Calu3 (cell line): ENCODE measurements around the gene HOXA9. TPM values are rescaled to one million over a fixed set of nuclear protein-coding genes. Genes with fewer than 3 reads are reported as not detected.

ENCODE experiments used
- BruUV-seq: library from RNA; stranded (reverse); fragments of 400-500 nt; replicated peaks from 2 replicates; lab custom pipeline; 2021; lab: Mats Ljungman, UMichigan
- CTCF ChIA-PET: fragments of 300-600 bp; sonication (Branson Sonifier 250); formaldehyde crosslinking; loops from one replicate; lab custom pipeline; 2022; ENCODE audit warnings: antibody characterized with exemption; lab: Charles Lee
- DNase-seq: peaks from one replicate; pipeline ENCODE4 v3.0.0; 2022
- H3K27ac Mint-ChIP-seq: one replicate; pipeline ENCODE4 v1.8.0; 2022; ENCODE audit warnings: mixed read lengths; ENCODE audit not compliant: unreplicated experiment
- H3K27me3 Mint-ChIP-seq: one replicate; pipeline ENCODE4 v1.8.0; 2022; ENCODE audit warnings: mixed read lengths; ENCODE audit not compliant: unreplicated experiment
- H3K36me3 Mint-ChIP-seq: one replicate; pipeline ENCODE4 v1.8.0; 2022; ENCODE audit warnings: mild to moderate bottlenecking, moderate library complexity, mixed read lengths; ENCODE audit not compliant: insufficient read depth, unreplicated experiment
- H3K4me1 Mint-ChIP-seq: one replicate; pipeline ENCODE4 v1.8.0; 2022; ENCODE audit warnings: mild to moderate bottlenecking, low read depth, mixed read lengths; ENCODE audit not compliant: unreplicated experiment
- H3K4me3 Mint-ChIP-seq: one replicate; pipeline ENCODE4 v1.8.0; 2022; ENCODE audit warnings: mild to moderate bottlenecking, low read depth, moderate library complexity, mixed read lengths; ENCODE audit not compliant: unreplicated experiment
- H3K9me3 Mint-ChIP-seq: one replicate; pipeline ENCODE4 v1.8.0; 2022; ENCODE audit warnings: low read depth, mixed read lengths; ENCODE audit not compliant: unreplicated experiment
- CTCF ChIP-seq: fragments of 200-600 bp; IDR thresholded peaks from one replicate; pipeline ENCODE4 v1.8.0; 2022; ENCODE audit warnings: antibody characterized with exemption; ENCODE audit not compliant: unreplicated experiment
- intact Hi-C: fragments of 100-400 bp; cut with micrococcal nuclease; formaldehyde crosslinking; loops from one replicate; pipeline ENCODE4 v1.10.0; 2022; ENCODE audit not compliant: unreplicated experiment
- total RNA-seq: library from RNA; stranded (reverse); gene quantifications from 2 replicates; pipeline ENCODE4 v1.2.3, GENCODE V29; 2022

The HOXA9 gene
- total RNA-seq, 1 experiment from 2014 or later: 2.5 TPM

- Mint-ChIP-seq H3K36me3 (peaks cover 21% of the 10 kb centered on the region), H3K27me3 (peaks cover 51% of the 10 kb centered on the region), H3K27ac (no peak overlapping the region), H3K9me3 (no peaks in the 10 kb centered on the region), H3K4me1 (peaks cover 14% of the 10 kb centered on the region), H3K4me3 (peak overlapping the region; percentile 74)
- no TSS peak for BruUV-seq
- TF ChIP-seq CTCF: no peak
- DNase-seq: peak; percentile 66
- CTCF ChIA-PET: interaction anchor here (0.6 to 1.5 kb wide), 5 partner anchors 12 to 877 kb away, joined by 3 to 8 read pairs (median 4); no protein-coding TSS in a partner anchor
- intact Hi-C loops: no loop called here
Observed at GRCh38 chr7:27184337-27185012, 19.1 kb upstream of the HOXA9 start.

GRCh38 chr7:27183682-27184336, 18.5 kb upstream of the HOXA9 start:
- Mint-ChIP-seq H3K4me1 (peaks cover 18% of the 10 kb centered on the region), H3K27ac (no peak overlapping the region), H3K36me3 (peaks cover 21% of the 10 kb centered on the region), H3K27me3 (peaks cover 44% of the 10 kb centered on the region), H3K4me3 (peak overlapping the region; percentile 74), H3K9me3 (no peaks in the 10 kb centered on the region)
- intact Hi-C loops: no loop called here
- no TSS peak for BruUV-seq
- no peak for TF ChIP-seq CTCF
- no peak for DNase-seq
- CTCF ChIA-PET: interaction anchor here (0.7 to 1.5 kb wide), 3 partner anchors 12 to 450 kb away, joined by 3 to 8 read pairs (median 3); no protein-coding TSS in a partner anchor

GRCh38 chr7:27182861-27183681, 17.7 kb upstream of the HOXA9 start:
- no peak for TF ChIP-seq CTCF
- no peak for DNase-seq
- intact Hi-C loops: no loop called here
- Mint-ChIP-seq H3K4me3 (peak overlapping the region; percentile 74), H3K27me3 (peaks cover 37% of the 10 kb centered on the region), H3K4me1 (peaks cover 18% of the 10 kb centered on the region), H3K9me3 (no peaks in the 10 kb centered on the region), H3K36me3 (peaks cover 21% of the 10 kb centered on the region), H3K27ac (no peak overlapping the region)
- BruUV-seq: no TSS peak
- CTCF ChIA-PET: no interaction called here

- Mint-ChIP-seq H3K4me1 (peaks cover 18% of the 10 kb centered on the region), H3K9me3 (no peaks in the 10 kb centered on the region)
- no TSS peak for BruUV-seq
Observed at GRCh38 chr7:27182285-27182841, 17.0 kb upstream of the HOXA9 start.

More at GRCh38 chr7:27182285-27182841, 17.0 kb upstream of the HOXA9 start:
- no peak for DNase-seq
- intact Hi-C loops: no loop called here
- no peak overlapping the region for H3K4me3 Mint-ChIP-seq
- peaks cover 17% of the 10 kb centered on the region for H3K36me3 Mint-ChIP-seq
- no peak for TF ChIP-seq CTCF
- no peak overlapping the region for H3K27ac Mint-ChIP-seq
- CTCF ChIA-PET: interaction anchor here (0.6 kb wide), 1 partner anchor 891 kb away, joined by 6 read pairs; no protein-coding TSS in a partner anchor
- H3K27me3 Mint-ChIP-seq: peaks cover 30% of the 10 kb centered on the region
